Hepatocyte (in vitro differentiated cells): ENCODE data around the gene GNAZ. TPM values are rescaled to one million over a fixed set of nuclear protein-coding genes. Genes with fewer than 3 reads are reported as not detected.

Source experiments
- DNase-seq: peaks from one replicate; pipeline ENCODE4 v3.0.0-alpha.2; 2016; ENCODE audit warnings: low spot score
- H2AFZ ChIP-seq: fragments of 200-600 bp; sonication (generic); 2 replicates; pipeline ENCODE4 v1.6.0; 2016; ENCODE audit warnings: antibody characterized with exemption, mild to moderate bottlenecking
- H3K27ac ChIP-seq: fragments of 200-600 bp; sonication (generic); 2 replicates; pipeline ENCODE4 v1.5.1; 2016; ENCODE audit warnings: mild to moderate bottlenecking
- H3K27me3 ChIP-seq: fragments of 200-600 bp; sonication (generic); 2 replicates; pipeline ENCODE4 v1.6.1; 2016
- H3K36me3 ChIP-seq: fragments of 200-600 bp; sonication (generic); replicated peaks from 2 replicates; pipeline ENCODE4 v1.5.1; 2016; ENCODE audit warnings: low read depth; ENCODE audit not compliant: insufficient read depth
- H3K4me1 ChIP-seq: fragments of 200-600 bp; sonication (generic); 2 replicates; pipeline ENCODE4 v1.5.1; 2016; ENCODE audit warnings: mild to moderate bottlenecking, moderate library complexity; ENCODE audit not compliant: insufficient read depth
- H3K4me2 ChIP-seq: fragments of 200-600 bp; sonication (generic); 2 replicates; pipeline ENCODE4 v1.6.0; 2016
- H3K4me3 ChIP-seq: fragments of 200-600 bp; sonication (generic); 2 replicates; pipeline ENCODE4 v1.5.1; 2016; ENCODE audit warnings: mild to moderate bottlenecking
- H3K79me2 ChIP-seq: fragments of 200-600 bp; sonication (generic); 2 replicates; pipeline ENCODE4 v1.6.0; 2017; ENCODE audit warnings: mild to moderate bottlenecking
- H3K9me2 ChIP-seq: fragments of 200-600 bp; sonication (generic); replicated peaks from 2 replicates; pipeline ENCODE4 v1.6.0; 2017; ENCODE audit warnings: mild to moderate bottlenecking; ENCODE audit not compliant: insufficient read depth
- H3K9me3 ChIP-seq: fragments of 200-600 bp; sonication (generic); 2 replicates; pipeline ENCODE4 v1.5.1; 2016; ENCODE audit warnings: low read depth, mild to moderate bottlenecking
- H4K20me1 ChIP-seq: fragments of 200-600 bp; sonication (generic); 2 replicates; pipeline ENCODE4 v1.6.0; 2016; ENCODE audit warnings: mild to moderate bottlenecking; ENCODE audit not compliant: insufficient read depth, poor library complexity, severe bottlenecking
- EZH2 ChIP-seq: fragments of 200-600 bp; sonication (generic); IDR thresholded peaks from 2 replicates; pipeline ENCODE4 v1.6.1; 2016; ENCODE audit warnings: antibody characterized with exemption, mild to moderate bottlenecking, borderline replicate concordance
- EZH2phosphoT487 ChIP-seq: fragments of 200-600 bp; sonication (generic); IDR thresholded peaks from one replicate; pipeline ENCODE4 v1.6.1; 2018; ENCODE audit warnings: antibody characterized with exemption, mild to moderate bottlenecking, low read depth, moderate library complexity; ENCODE audit not compliant: unreplicated experiment, severe bottlenecking
- WGBS: methylation state at CpG from one replicate; pipeline ENCODE4 v1.1.6; 2016; ENCODE audit warnings: low lambda C conversion rate; ENCODE audit errors: missing lambda C conversion rate; 5-methylcytosine and 5-hydroxymethylcytosine counted together
- polyA plus RNA-seq: library from polyadenylated mRNA; unstranded; fragments of >200 nt; fragmentation: Nextera tagmentation; extraction: Ambion mirVana; gene quantifications from 2 replicates; pipeline ENCODE4 v1.2.1, GENCODE V29; 2016
- total RNA-seq: library from RNA; depleted of rRNA; stranded (reverse); fragments of >200 nt; gene quantifications from 2 replicates; pipeline ENCODE4 v1.2.3, GENCODE V29; 2014
- TF ChIP-seq, protein P1 (sequence below): fragments of 200-600 bp; sonication (generic); IDR thresholded peaks from 2 replicates; pipeline ENCODE4 v1.5.1; 2016; ENCODE audit warnings: antibody characterized with exemption, mild to moderate bottlenecking; ENCODE audit not compliant: poor library complexity

The GNAZ gene
- total and polyA plus RNA-seq, 2 experiments from 2014 or later = 3.4 to 4.1 TPM

DNA sequence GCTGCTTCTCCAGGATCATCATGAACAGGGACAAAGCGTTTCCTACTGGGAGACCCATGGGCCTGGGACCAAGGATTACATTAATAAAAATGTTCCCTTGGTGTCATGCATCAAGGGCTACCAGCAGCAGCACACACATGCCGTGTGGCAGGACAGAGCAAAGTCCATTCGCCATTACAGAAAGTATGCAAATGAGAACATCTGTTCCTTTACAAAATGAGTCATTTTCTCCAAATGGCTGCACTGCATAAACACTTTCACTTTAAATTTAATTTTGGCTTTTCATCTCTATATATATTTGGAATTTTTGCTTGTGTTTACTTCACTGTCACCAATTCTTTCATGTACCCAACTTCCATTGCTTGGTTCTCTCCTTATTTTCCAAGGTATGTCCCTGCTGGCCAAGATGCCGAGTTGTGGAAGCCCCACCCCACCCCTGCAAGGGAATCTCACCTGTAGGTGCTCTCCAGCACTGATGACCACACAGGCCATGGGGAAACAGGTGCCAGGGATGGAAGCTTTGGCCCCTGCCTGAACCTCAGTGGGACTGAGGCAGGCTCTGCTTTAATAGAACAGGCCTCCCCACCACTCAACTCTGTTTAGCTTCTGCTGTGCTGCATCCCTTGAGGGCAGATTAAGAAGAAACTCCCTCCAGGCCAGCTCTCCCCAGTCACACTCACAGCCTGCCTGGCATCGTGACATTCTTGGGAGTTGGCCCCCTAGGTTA, 15.6 kb upstream of the GNAZ start:
- Histone ChIP-seq H3K27me3 (no peaks in the 10 kb centered on the region), H3K27ac (no peak overlapping the region), H3K9me2 (no peaks in the 10 kb centered on the region), H3K4me1 (no peaks in the 10 kb centered on the region), H3K9me3 (no peaks in the 10 kb centered on the region), H3K4me2 (no peak overlapping the region), H3K4me3 (no peak overlapping the region), H3K36me3 (no peaks in the 10 kb centered on the region), H4K20me1 (no peaks in the 10 kb centered on the region), H3K79me2 (no peaks in the 10 kb centered on the region), H2AFZ (no peak overlapping the region)
- DNase-seq = peak; percentile 1
- no peak for TF ChIP-seq EZH2phosphoT487
- TF ChIP-seq, protein P1, sequence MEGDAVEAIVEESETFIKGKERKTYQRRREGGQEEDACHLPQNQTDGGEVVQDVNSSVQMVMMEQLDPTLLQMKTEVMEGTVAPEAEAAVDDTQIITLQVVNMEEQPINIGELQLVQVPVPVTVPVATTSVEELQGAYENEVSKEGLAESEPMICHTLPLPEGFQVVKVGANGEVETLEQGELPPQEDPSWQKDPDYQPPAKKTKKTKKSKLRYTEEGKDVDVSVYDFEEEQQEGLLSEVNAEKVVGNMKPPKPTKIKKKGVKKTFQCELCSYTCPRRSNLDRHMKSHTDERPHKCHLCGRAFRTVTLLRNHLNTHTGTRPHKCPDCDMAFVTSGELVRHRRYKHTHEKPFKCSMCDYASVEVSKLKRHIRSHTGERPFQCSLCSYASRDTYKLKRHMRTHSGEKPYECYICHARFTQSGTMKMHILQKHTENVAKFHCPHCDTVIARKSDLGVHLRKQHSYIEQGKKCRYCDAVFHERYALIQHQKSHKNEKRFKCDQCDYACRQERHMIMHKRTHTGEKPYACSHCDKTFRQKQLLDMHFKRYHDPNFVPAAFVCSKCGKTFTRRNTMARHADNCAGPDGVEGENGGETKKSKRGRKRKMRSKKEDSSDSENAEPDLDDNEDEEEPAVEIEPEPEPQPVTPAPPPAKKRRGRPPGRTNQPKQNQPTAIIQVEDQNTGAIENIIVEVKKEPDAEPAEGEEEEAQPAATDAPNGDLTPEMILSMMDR = no peak
- TF ChIP-seq EZH2 = no peak
- WGBS = 78% methylated on average over 5 of the region's 5 CpGs

DNA sequence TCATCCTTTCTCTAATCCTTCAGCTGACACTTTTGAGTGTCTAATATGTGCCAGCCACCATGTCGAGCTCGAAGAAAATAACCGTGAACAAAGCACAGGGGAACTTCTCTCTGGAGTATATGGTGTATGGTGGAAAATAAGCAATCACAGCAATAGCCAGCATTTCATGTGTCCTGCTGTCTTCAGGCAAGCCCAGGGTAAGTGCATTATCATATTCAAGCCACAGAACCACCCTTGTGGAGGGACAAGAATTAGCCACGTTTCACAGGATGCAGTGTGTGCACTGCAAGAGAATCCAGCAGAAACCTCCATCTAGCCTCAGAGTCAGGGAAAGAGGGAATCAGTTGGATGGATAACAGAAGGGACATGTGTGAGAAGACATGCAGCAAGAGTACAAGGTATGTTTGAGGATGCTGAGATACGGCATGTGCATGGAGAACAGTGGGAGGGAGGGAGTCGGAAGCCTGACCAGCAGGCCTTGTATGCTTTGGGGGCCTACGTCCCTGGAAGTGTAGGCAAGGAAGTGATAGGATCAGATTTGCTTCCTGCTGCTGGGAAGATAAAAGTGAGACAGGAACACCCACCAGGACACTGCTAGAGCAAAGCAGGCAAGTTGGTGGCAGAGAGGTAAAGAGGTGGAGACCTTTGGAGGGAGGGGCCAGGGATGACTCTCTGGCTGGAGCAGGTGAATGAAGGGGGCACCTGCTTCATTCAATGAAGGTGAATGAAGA, 14.7 kb upstream of the GNAZ start:
- DNase-seq = peak; percentile 2
- no peak overlapping the region for H3K27ac ChIP-seq
- no peak for TF ChIP-seq EZH2phosphoT487
- TF ChIP-seq, protein P1 = no peak
- TF ChIP-seq EZH2 = no peak

DNA sequence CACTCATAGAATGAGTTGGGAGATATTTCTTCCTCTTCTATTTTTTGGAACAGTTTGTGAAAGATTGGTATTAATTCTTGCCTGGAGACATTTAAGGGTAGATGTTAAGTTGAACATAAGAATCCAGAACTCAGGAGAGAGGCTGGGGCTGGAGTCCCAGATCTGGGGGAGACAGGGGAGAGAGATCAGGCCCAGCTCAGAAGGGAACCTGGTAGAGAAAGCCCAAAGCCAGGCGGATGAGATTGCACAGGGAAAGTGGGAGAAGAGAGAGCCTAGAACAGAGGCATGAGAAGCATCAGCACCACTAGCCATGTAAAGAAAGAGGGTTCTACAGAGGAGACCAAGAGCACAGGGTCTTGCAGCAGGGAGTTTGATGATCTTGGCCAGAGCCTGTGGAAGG, 13.0 kb upstream of the GNAZ start:
- Histone ChIP-seq H3K79me2 (no peaks in the 10 kb centered on the region), H4K20me1 (no peaks in the 10 kb centered on the region), H2AFZ (no peak overlapping the region), H3K36me3 (no peaks in the 10 kb centered on the region), H3K9me2 (no peaks in the 10 kb centered on the region), H3K27ac (no peak overlapping the region), H3K4me1 (no peaks in the 10 kb centered on the region), H3K27me3 (no peaks in the 10 kb centered on the region), H3K4me3 (no peak overlapping the region), H3K4me2 (no peak overlapping the region), H3K9me3 (no peaks in the 10 kb centered on the region)
- no peak for DNase-seq
- no peak for TF ChIP-seq EZH2phosphoT487
- TF ChIP-seq, protein P1 = no peak
- no peak for TF ChIP-seq EZH2
- WGBS = 80% methylated on average over 1 of the region's 1 CpG

More for the DNA sequence above, 14.7 kb upstream of the GNAZ start:
- H3K27me3 ChIP-seq = no peaks in the 10 kb centered on the region
- no peaks in the 10 kb centered on the region for H3K9me3 ChIP-seq
- H4K20me1 ChIP-seq = no peaks in the 10 kb centered on the region
- no peak overlapping the region for H3K4me3 ChIP-seq
- no peak overlapping the region for H3K4me2 ChIP-seq
- no peaks in the 10 kb centered on the region for H3K9me2 ChIP-seq
- H2AFZ ChIP-seq = no peak overlapping the region
- H3K4me1 ChIP-seq = no peaks in the 10 kb centered on the region
- H3K36me3 ChIP-seq = no peaks in the 10 kb centered on the region
- H3K79me2 ChIP-seq = no peaks in the 10 kb centered on the region
- 80% methylated on average over 7 of the region's 7 CpGs for WGBS
